Right atrium auricular region (tissue), 2 donors: ENCODE data around the gene PERP. TPM values are rescaled to one million over a fixed set of nuclear protein-coding genes. Genes with fewer than 3 reads are reported as not detected.
"Not testable (repeated sequence)": the region's sequence is repeated elsewhere in the genome, so short reads cannot be mapped to it uniquely, and the experiment has no call there.

Experiments
- DNase-seq: peaks from one replicate; pipeline ENCODE4 v3.0.0-alpha.2; 2019; ENCODE audit warnings: low spot score
- H3K27ac ChIP-seq, 2 donors: fragments of 200-600 bp; sonication (generic); 1 replicate in 1 of 2; 2 replicates in 1 of 2; pipeline ENCODE4 v1.5.1; 2016 to 2019
- H3K27me3 ChIP-seq, 2 donors: fragments of 200-600 bp; sonication (generic); one replicate each; pipeline versions ENCODE4 v1.5.1 to v1.6.0; 2017 to 2019
- H3K36me3 ChIP-seq: fragments of 200-600 bp; sonication (generic); one replicate; pipeline ENCODE4 v1.5.1; 2016
- H3K4me1 ChIP-seq, 2 donors: fragments of 200-600 bp; sonication (generic); one replicate each; pipeline versions ENCODE4 v1.5.1 to v1.6.0; 2017 to 2019
- H3K4me3 ChIP-seq, 2 donors: fragments of 200-600 bp; sonication (generic); 1 replicate in 1 of 2; 2 replicates in 1 of 2; pipeline ENCODE4 v1.5.1; 2017 to 2019; ENCODE audit warnings: mild to moderate bottlenecking in 1 of 2, moderate library complexity in 1 of 2
- H3K9me3 ChIP-seq, 2 donors: fragments of 200-600 bp; sonication (generic); one replicate each; pipeline ENCODE4 v1.5.1; 2019
- total RNA-seq, 2 donors: library from RNA; depleted of rRNA; stranded (reverse); fragments of >200 nt; gene quantifications; one replicate each; pipeline ENCODE4 v1.1.0, GENCODE V29; 2016
- TF ChIP-seq, protein P1 (sequence below), 2 donors: fragments of 200-600 bp; sonication (generic); IDR thresholded peaks; one replicate each; pipeline ENCODE4 v1.5.1; 2019; ENCODE audit warnings: antibody characterized with exemption in 2 of 2

The PERP gene
- total RNA-seq, 2 donors from 2014 or later = 46.3 to 57.8 TPM

DNA sequence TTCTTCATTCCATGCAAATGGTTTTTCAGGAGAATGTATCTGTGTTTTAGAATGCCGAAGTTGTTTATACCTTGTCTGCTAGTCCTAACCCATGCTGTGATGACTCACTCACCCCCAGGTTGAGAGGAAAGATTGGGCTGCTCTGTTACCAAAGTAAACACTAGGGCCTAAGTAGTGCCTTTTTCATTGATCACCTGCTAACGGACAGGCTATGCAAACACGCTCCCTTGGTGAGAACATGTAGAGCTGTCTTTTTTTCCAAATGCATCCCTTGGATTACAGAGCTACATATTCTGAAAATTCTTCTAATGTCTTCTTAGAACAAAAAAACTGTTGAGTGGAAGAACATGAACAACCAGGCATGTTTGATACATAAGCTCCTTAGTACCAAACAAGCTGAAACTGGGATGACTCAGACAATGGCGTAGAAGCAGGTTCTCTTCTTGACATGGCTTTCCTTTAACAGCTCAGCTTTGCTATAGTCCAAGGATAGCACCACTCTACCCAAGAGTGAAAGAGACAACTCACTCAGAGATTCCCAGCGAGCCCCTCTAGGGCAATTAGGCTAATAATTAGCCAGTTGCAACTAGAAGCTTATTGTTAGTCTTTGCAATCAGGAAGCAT is 20.5 kb downstream of the PERP start:
- TF ChIP-seq, protein P1, sequence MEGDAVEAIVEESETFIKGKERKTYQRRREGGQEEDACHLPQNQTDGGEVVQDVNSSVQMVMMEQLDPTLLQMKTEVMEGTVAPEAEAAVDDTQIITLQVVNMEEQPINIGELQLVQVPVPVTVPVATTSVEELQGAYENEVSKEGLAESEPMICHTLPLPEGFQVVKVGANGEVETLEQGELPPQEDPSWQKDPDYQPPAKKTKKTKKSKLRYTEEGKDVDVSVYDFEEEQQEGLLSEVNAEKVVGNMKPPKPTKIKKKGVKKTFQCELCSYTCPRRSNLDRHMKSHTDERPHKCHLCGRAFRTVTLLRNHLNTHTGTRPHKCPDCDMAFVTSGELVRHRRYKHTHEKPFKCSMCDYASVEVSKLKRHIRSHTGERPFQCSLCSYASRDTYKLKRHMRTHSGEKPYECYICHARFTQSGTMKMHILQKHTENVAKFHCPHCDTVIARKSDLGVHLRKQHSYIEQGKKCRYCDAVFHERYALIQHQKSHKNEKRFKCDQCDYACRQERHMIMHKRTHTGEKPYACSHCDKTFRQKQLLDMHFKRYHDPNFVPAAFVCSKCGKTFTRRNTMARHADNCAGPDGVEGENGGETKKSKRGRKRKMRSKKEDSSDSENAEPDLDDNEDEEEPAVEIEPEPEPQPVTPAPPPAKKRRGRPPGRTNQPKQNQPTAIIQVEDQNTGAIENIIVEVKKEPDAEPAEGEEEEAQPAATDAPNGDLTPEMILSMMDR (IDR thresholded peaks at IDR 0.05) = no peak
- H3K4me1 ChIP-seq = no peaks in the 10 kb centered on the region
- H3K27me3 ChIP-seq = no peaks in the 10 kb centered on the region
- H3K27ac ChIP-seq = no peak overlapping the region
- DNase-seq = no peak
- H3K36me3 ChIP-seq = peaks cover 6% of the 10 kb centered on the region
- no peak overlapping the region for H3K4me3 ChIP-seq
- no peaks in the 10 kb centered on the region for H3K9me3 ChIP-seq

GRCh38 chr6:138085839-138086222 is 21.4 kb downstream of the PERP start:
- no peak for DNase-seq
- no peaks in the 10 kb centered on the region for H3K27me3 ChIP-seq
- TF ChIP-seq, protein P1 (IDR thresholded peaks at IDR 0.05) = no peak
- no peaks in the 10 kb centered on the region for H3K9me3 ChIP-seq
- no peak overlapping the region for H3K27ac ChIP-seq
- no peak overlapping the region for H3K4me3 ChIP-seq
- H3K4me1 ChIP-seq = no peaks in the 10 kb centered on the region
- H3K36me3 ChIP-seq = no peaks in the 10 kb centered on the region

- no peak for DNase-seq
- Histone ChIP-seq H3K27me3 (no peaks in the 10 kb centered on the region), H3K4me1 (no peaks in the 10 kb centered on the region), H3K36me3 (no peaks in the 10 kb centered on the region), H3K27ac (no peak overlapping the region), H3K9me3 (no peaks in the 10 kb centered on the region), H3K4me3 (no peak overlapping the region)
- TF ChIP-seq, protein P1 (IDR thresholded peaks at IDR 0.05) = no peak
Measured at GRCh38 chr6:138084904-138085838, 22.0 kb downstream of the PERP start.

DNA sequence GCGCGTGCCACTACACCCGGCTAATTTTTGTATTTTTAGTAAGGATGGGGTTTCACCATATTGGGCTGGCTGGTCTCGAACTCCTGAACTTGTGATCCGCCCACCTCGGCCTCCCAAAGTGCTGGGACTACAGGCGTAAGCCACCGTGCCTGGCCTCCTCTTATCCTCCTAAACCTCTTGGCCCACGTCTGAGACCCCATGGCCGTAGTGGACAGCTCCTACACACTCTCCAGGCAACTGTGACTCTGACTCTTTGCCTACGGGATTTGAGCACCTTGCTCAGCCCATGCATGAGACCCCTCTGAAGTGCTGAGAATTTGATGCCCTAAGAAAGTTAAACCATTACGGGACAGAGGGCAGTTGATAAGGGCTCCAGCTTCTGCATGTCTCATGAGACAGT is 25.0 kb downstream of the PERP start:
- TF ChIP-seq, protein P1 (IDR thresholded peaks at IDR 0.05) = no peak
- no peak overlapping the region for H3K27ac ChIP-seq
- DNase-seq = no peak
- no peak overlapping the region for H3K4me3 ChIP-seq
- H3K27me3 ChIP-seq = no peaks in the 10 kb centered on the region
- H3K4me1 ChIP-seq = no peaks in the 10 kb centered on the region
- no peaks in the 10 kb centered on the region for H3K36me3 ChIP-seq
- H3K9me3 ChIP-seq = no peaks in the 10 kb centered on the region

DNA sequence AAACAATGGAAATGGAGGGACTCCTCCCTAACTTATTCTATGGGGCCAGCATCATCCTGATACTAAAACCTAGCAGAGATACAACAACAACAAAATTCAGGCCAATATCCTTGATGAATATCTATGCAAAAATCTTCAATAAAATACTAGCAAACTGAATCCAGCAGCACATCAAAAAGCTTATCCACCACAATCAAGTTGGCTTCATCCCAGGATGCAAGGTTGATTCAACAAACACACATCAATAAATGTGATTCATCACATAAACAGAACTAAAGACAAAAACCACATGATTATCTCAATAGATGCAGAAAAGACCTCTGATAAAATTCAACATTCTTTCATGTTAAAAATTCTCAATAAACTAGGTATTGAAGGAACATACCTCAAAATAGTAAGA is 27.7 kb downstream of the PERP start:
- not testable (repeated sequence) for H3K4me1 ChIP-seq, H3K4me3 ChIP-seq, H3K27me3 ChIP-seq, H3K9me3 ChIP-seq, H3K27ac ChIP-seq, DNase-seq, H3K36me3 ChIP-seq

- DNase-seq = no peak
- Histone ChIP-seq H3K4me3 (no peak overlapping the region), H3K36me3 (no peaks in the 10 kb centered on the region), H3K27ac (no peak overlapping the region), H3K9me3 (no peaks in the 10 kb centered on the region), H3K4me1 (no peaks in the 10 kb centered on the region), H3K27me3 (no peaks in the 10 kb centered on the region)
- TF ChIP-seq, protein P1 (IDR thresholded peaks at IDR 0.05) = no peak
Measured at GRCh38 chr6:138078491-138078890, 28.7 kb downstream of the PERP start.
